Osteocyte (in vitro differentiated cells): Measurements from ENCODE around the gene PTK7. TPM values are rescaled to one million over a fixed set of nuclear protein-coding genes. Genes with fewer than 3 reads are reported as not detected.
"Not testable (repeated sequence)": the region's sequence is repeated elsewhere in the genome, so short reads cannot be mapped to it uniquely, and the experiment has no call there.

Experiments
- DNase-seq: peaks from one replicate; pipeline ENCODE4 v3.0.0; 2021; ENCODE audit warnings: mixed read lengths; ENCODE audit not compliant: unreplicated experiment; ENCODE audit errors: extremely low spot score
- H3K27ac Mint-ChIP-seq: one replicate; pipeline ENCODE4 v1.8.0; 2021; ENCODE audit warnings: mild to moderate bottlenecking, mixed read lengths; ENCODE audit not compliant: unreplicated experiment
- H3K27me3 Mint-ChIP-seq: one replicate; pipeline ENCODE4 v1.8.0; 2021; ENCODE audit warnings: mixed read lengths; ENCODE audit not compliant: unreplicated experiment
- H3K36me3 Mint-ChIP-seq: one replicate; pipeline ENCODE4 v1.8.0; 2021; ENCODE audit warnings: mixed read lengths; ENCODE audit not compliant: unreplicated experiment
- H3K4me1 Mint-ChIP-seq: one replicate; pipeline ENCODE4 v1.8.0; 2021; ENCODE audit warnings: mixed read lengths; ENCODE audit not compliant: unreplicated experiment
- H3K4me3 Mint-ChIP-seq: one replicate; pipeline ENCODE4 v1.8.0; 2021; ENCODE audit warnings: mild to moderate bottlenecking, moderate library complexity, mixed read lengths; ENCODE audit not compliant: unreplicated experiment
- H3K9me3 Mint-ChIP-seq: one replicate; pipeline ENCODE4 v1.8.0; 2021; ENCODE audit warnings: mixed read lengths; ENCODE audit not compliant: unreplicated experiment
- total RNA-seq: library from RNA; stranded (reverse); gene quantifications from 2 replicates; pipeline ENCODE4 v1.2.1, GENCODE V29; 2021
- TF ChIP-seq, protein P1 (sequence below): fragments of 200-600 bp; sonication (generic); IDR thresholded peaks from 2 replicates; pipeline ENCODE4 v1.5.0; 2021; ENCODE audit warnings: antibody characterized with exemption, mild to moderate bottlenecking, moderate library complexity

PTK7 gene
- total RNA-seq, 1 donor from 2014 or later, result 183 TPM

- no peaks in the 10 kb centered on the region for H3K9me3 Mint-ChIP-seq
- TF ChIP-seq, protein P1, sequence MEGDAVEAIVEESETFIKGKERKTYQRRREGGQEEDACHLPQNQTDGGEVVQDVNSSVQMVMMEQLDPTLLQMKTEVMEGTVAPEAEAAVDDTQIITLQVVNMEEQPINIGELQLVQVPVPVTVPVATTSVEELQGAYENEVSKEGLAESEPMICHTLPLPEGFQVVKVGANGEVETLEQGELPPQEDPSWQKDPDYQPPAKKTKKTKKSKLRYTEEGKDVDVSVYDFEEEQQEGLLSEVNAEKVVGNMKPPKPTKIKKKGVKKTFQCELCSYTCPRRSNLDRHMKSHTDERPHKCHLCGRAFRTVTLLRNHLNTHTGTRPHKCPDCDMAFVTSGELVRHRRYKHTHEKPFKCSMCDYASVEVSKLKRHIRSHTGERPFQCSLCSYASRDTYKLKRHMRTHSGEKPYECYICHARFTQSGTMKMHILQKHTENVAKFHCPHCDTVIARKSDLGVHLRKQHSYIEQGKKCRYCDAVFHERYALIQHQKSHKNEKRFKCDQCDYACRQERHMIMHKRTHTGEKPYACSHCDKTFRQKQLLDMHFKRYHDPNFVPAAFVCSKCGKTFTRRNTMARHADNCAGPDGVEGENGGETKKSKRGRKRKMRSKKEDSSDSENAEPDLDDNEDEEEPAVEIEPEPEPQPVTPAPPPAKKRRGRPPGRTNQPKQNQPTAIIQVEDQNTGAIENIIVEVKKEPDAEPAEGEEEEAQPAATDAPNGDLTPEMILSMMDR, result no peak
- H3K27ac Mint-ChIP-seq, result no peak overlapping the region
- peaks cover 12% of the 10 kb centered on the region for H3K36me3 Mint-ChIP-seq
- peaks cover 4% of the 10 kb centered on the region for H3K4me1 Mint-ChIP-seq
- no peak for DNase-seq
- no peaks in the 10 kb centered on the region for H3K27me3 Mint-ChIP-seq
- no peak overlapping the region for H3K4me3 Mint-ChIP-seq
Observed at GRCh38 chr6:43138267-43138666, 62.2 kb downstream of the PTK7 start.

DNA sequence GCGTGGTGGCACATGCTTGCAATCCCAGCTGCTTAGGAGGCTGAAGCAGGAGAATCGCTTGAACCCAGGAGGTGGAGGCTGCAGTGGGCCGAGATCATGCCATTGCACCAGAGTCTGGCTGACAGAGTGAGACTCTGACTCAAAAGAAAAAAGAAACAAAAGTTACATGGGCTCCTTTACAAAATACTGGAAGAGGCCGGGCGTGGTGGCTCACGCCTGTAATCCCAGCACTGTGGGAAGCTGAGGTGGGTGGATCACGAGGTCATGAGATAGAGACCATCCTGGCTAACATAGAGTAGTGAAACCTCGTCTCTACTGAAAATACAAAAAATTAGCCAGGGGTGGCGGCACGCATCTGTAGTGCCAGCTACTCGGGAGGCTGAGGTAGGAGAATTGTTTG is 63.9 kb downstream of the PTK7 start:
- not testable (repeated sequence) for DNase-seq, H3K4me3 Mint-ChIP-seq, H3K9me3 Mint-ChIP-seq, H3K27ac Mint-ChIP-seq, H3K27me3 Mint-ChIP-seq, H3K36me3 Mint-ChIP-seq
- H3K4me1 Mint-ChIP-seq, result peaks cover 12% of the 10 kb centered on the region

GRCh38 chr6:43141644-43142043 is 65.5 kb downstream of the PTK7 start:
- no peaks in the 10 kb centered on the region for H3K27me3 Mint-ChIP-seq
- H3K4me3 Mint-ChIP-seq, result no peak overlapping the region
- no peaks in the 10 kb centered on the region for H3K9me3 Mint-ChIP-seq
- TF ChIP-seq, protein P1, result no peak
- H3K27ac Mint-ChIP-seq, result no peak overlapping the region
- peaks cover 12% of the 10 kb centered on the region for H3K4me1 Mint-ChIP-seq
- no peak for DNase-seq
- H3K36me3 Mint-ChIP-seq, result peaks cover 7% of the 10 kb centered on the region

GRCh38 chr6:43142101-43142500 is 66.0 kb downstream of the PTK7 start:
- Mint-ChIP-seq H3K9me3 (no peaks in the 10 kb centered on the region), H3K36me3 (peaks cover 5% of the 10 kb centered on the region), H3K27ac (no peak overlapping the region), H3K4me3 (no peak overlapping the region), H3K27me3 (no peaks in the 10 kb centered on the region), H3K4me1 (peaks cover 12% of the 10 kb centered on the region)
- DNase-seq, result no peak
- TF ChIP-seq, protein P1, result no peak

GRCh38 chr6:43143235-43144128 is 67.4 kb downstream of the PTK7 start:
- H3K4me1 Mint-ChIP-seq, result peaks cover 12% of the 10 kb centered on the region
- H3K4me3 Mint-ChIP-seq, result no peak overlapping the region
- no peaks in the 10 kb centered on the region for H3K27me3 Mint-ChIP-seq
- TF ChIP-seq, protein P1, result peak; percentile 99
- DNase-seq, result peak; percentile 98
- peak overlapping the region; percentile 71 for H3K27ac Mint-ChIP-seq
- H3K9me3 Mint-ChIP-seq, result no peaks in the 10 kb centered on the region
- H3K36me3 Mint-ChIP-seq, result peaks cover 2% of the 10 kb centered on the region
